HEK293T (cell line): Measurements from ENCODE around the gene GALNS.

Source experiments
- CTCF ChIA-PET: fragments of 350-600 bp; formaldehyde crosslinking; extraction: SDS; loops from one replicate; lab custom pipeline; 2021; ENCODE audit warnings: antibody characterized with exemption, inconsistent platforms; lab: Yijun Ruan, JAX
- POLR2A ChIA-PET: fragments of 350-600 bp; formaldehyde crosslinking; extraction: SDS; loops from one replicate; lab custom pipeline; 2020; ENCODE audit warnings: antibody characterized with exemption, inconsistent platforms; lab: Yijun Ruan, JAX
- DNase-seq: peaks from one replicate; pipeline ENCODE4 v3.0.0; 2012; ENCODE audit warnings: mixed read lengths; ENCODE audit errors: extremely low spot score
- ARNT ChIP-seq: fragments of 450-650 bp; IDR thresholded peaks from 2 replicates; pipeline ENCODE4 v1.6.1; 2017; ENCODE audit warnings: mild to moderate bottlenecking
- BHLHE40 ChIP-seq: fragments of 450-650 bp; IDR thresholded peaks from 2 replicates; pipeline ENCODE4 v1.6.1; 2016; ENCODE audit warnings: mild to moderate bottlenecking, moderate library complexity, borderline replicate concordance
- CTBP1 ChIP-seq: fragments of 450-650 bp; IDR thresholded peaks from 2 replicates; pipeline ENCODE4 v1.6.1; 2016; ENCODE audit warnings: borderline replicate concordance
- ELF4 ChIP-seq: fragments of 450-650 bp; IDR thresholded peaks from 2 replicates; pipeline ENCODE4 v1.6.1; 2017; ENCODE audit warnings: antibody characterized with exemption
- FOXA1 ChIP-seq: fragments of 450-650 bp; IDR thresholded peaks from 2 replicates; pipeline ENCODE4 v1.6.1; 2016; ENCODE audit warnings: mild to moderate bottlenecking
- FOXK2 ChIP-seq: fragments of 450-650 bp; IDR thresholded peaks from 2 replicates; pipeline ENCODE4 v1.6.1; 2016; ENCODE audit warnings: mild to moderate bottlenecking
- FOXM1 ChIP-seq: fragments of 450-650 bp; IDR thresholded peaks from 2 replicates; pipeline ENCODE4 v1.6.1; 2017; ENCODE audit warnings: mild to moderate bottlenecking, borderline replicate concordance
- HDGF ChIP-seq: fragments of 450-650 bp; IDR thresholded peaks from 2 replicates; pipeline ENCODE4 v1.6.1; 2017; ENCODE audit warnings: antibody characterized with exemption, borderline replicate concordance
- L3MBTL2 ChIP-seq: fragments of 450-650 bp; conservative IDR thresholded peaks from 2 replicates; pipeline ENCODE4 v1.6.1; 2016; ENCODE audit warnings: mild to moderate bottlenecking
- LEF1 ChIP-seq: fragments of 450-650 bp; IDR thresholded peaks from 2 replicates; pipeline ENCODE4 v1.6.1; 2017; ENCODE audit warnings: mild to moderate bottlenecking, borderline replicate concordance
- NFRKB ChIP-seq: fragments of 450-650 bp; IDR thresholded peaks from 2 replicates; pipeline ENCODE4 v1.6.1; 2016; ENCODE audit warnings: mild to moderate bottlenecking, moderate library complexity
- PKNOX1 ChIP-seq: fragments of 450-650 bp; IDR thresholded peaks from 2 replicates; pipeline ENCODE4 v1.6.1; 2016
- SP1 ChIP-seq: fragments of 450-650 bp; IDR thresholded peaks from 2 replicates; pipeline ENCODE4 v1.6.1; 2017
- SUZ12 ChIP-seq: fragments of 450-650 bp; IDR thresholded peaks from 2 replicates; pipeline ENCODE4 v1.6.1; 2016; ENCODE audit warnings: mild to moderate bottlenecking
- TARDBP ChIP-seq: fragments of 450-650 bp; IDR thresholded peaks from 2 replicates; pipeline ENCODE4 v1.6.1; 2016
- ZNF384 ChIP-seq: fragments of 450-650 bp; IDR thresholded peaks from 2 replicates; pipeline ENCODE4 v1.6.1; 2016

GALNS gene

DNA sequence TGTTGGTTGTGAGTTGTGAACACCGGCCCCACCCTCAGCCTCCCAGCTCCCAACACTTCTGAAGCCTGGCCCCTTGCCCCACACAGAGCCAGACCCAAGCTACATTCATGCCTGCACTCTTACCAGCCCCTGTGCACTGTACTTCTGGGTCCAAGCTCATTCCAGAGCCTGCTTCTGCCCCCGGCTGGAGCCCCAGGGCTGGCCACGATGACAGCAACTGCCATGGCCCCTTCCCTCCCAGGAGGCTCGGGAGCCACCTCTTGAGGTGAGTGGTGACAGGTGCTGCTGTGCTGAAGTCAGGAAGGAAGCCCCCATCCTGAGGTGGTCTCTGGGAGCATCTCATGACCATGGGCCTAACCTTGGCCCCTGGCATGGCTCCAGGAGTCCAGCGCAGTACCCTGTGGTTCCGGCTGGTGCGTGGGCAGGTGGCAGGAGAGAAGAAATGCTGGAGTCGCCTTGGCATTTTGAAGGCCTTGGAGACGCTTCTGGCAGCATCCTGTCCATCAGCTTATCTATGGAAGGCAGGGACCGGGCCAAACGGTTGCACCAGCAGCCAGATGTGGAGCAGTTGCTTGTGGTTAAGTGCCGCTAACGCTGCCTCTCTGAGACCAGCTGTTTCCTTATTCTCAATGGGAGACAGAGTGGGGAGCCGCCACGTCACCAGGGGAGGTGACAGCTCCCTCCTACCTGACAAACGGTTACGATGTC, 57.0 kb downstream of the GALNS start:
- POLR2A ChIA-PET: interaction anchor here (0.9 to 4.0 kb wide), 9 partner anchors 11 to 63 kb away, joined by 3 to 64 read pairs (median 5); partner anchors contain the start of genes APRT and PIEZO1
- CTCF ChIA-PET: interaction anchor here (0.6 kb wide), 2 partner anchors 9 to 11 kb away, joined by 4 read pairs; no protein-coding TSS in a partner anchor
- TF ChIP-seq FOXA1: no peak
- TF ChIP-seq ARNT: no peak
- DNase-seq: no peak

GRCh38 chr16:88798772-88799455, 57.8 kb downstream of the GALNS start:
- TF ChIP-seq BHLHE40 (no peak), L3MBTL2 (peak; percentile 68)
- CTCF ChIA-PET: interaction anchor here (0.6 kb wide), 1 partner anchor 10 kb away, joined by 4 read pairs; no protein-coding TSS in a partner anchor
- DNase-seq: no peak
- POLR2A ChIA-PET: interaction anchor here (0.9 to 4.0 kb wide), 6 partner anchors 12 to 53 kb away, joined by 4 to 64 read pairs (median 7); partner anchors contain the start of gene APRT

DNA sequence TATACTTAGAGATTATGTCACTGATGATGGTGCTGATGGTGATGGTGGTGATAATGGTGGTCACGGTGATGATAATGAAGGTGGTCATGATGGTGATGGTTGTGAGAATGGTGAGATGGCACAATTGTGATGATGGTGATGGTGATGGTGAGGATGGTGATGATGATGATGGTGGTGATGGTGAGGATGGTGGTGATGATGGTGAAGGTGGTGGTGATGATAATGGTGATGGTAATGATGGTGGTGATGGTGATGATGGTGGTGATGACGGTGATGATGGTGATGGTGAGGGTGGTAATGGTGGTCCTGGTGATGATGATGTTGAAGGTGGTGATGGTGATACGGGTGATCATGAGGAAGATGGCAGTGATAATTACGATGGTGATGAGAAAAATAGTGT, 58.7 kb downstream of the GALNS start:
- CTCF ChIA-PET: no interaction called here
- POLR2A ChIA-PET: interaction anchor here (3.9 to 4.0 kb wide), 2 partner anchors 13 to 17 kb away, joined by 22 to 64 read pairs; partner anchors contain the start of gene APRT
- TF ChIP-seq SUZ12 (no peak), FOXK2 (no peak), FOXA1 (no peak), LEF1 (no peak), ARNT (no peak), ELF4 (no peak), CTBP1 (no peak), BHLHE40 (no peak), FOXM1 (no peak), SP1 (no peak), HDGF (no peak), TARDBP (no peak), NFRKB (no peak), L3MBTL2 (no peak), PKNOX1 (no peak), ZNF384 (no peak)
- DNase-seq: no peak

- ChIA-PET POLR2A (no interaction called here), CTCF (no interaction called here)
- no peak for TF ChIP-seq L3MBTL2
- no peak for DNase-seq
Observed at GRCh38 chr16:88796278-88796677, 60.5 kb downstream of the GALNS start.

GRCh38 chr16:88793251-88793954, 63.3 kb downstream of the GALNS start:
- POLR2A ChIA-PET: interaction anchor here (0.9 to 2.4 kb wide), 5 partner anchors 8 to 56 kb away, joined by 3 to 6 read pairs (median 4); no protein-coding TSS in a partner anchor
- TF ChIP-seq BHLHE40 (no peak), CTBP1 (no peak), LEF1 (no peak)
- CTCF ChIA-PET: no interaction called here
- no peak for DNase-seq

GRCh38 chr16:88792668-88793250, 64.0 kb downstream of the GALNS start:
- ChIA-PET POLR2A (interaction anchor here (1.0 to 2.4 kb wide), 5 partner anchors 9 to 159 kb away, joined by 3 to 6 read pairs (median 4); no protein-coding TSS in a partner anchor), CTCF (interaction anchor here (0.6 kb wide), 1 partner anchor 45 kb away, joined by 3 read pairs; no protein-coding TSS in a partner anchor)
- TF ChIP-seq ARNT (no peak), FOXA1 (no peak), SP1 (no peak), TARDBP (no peak), FOXK2 (no peak), PKNOX1 (no peak), NFRKB (no peak), LEF1 (no peak), SUZ12 (no peak), ZNF384 (no peak), HDGF (no peak), L3MBTL2 (no peak), FOXM1 (no peak), CTBP1 (no peak), ELF4 (no peak), BHLHE40 (no peak)
- DNase-seq: no peak
